Fibroblast of skin of right quadriceps (primary cell): ENCODE results near the gene DNAJC18.
"Not testable (repeated sequence)": the region's sequence is repeated elsewhere in the genome, so short reads cannot be mapped to it uniquely, and the experiment has no call there.

Experiments used
- DNase-seq: peaks from one replicate; pipeline ENCODE4 v3.0.0-alpha.2; 2013

The DNAJC18 gene

DNA sequence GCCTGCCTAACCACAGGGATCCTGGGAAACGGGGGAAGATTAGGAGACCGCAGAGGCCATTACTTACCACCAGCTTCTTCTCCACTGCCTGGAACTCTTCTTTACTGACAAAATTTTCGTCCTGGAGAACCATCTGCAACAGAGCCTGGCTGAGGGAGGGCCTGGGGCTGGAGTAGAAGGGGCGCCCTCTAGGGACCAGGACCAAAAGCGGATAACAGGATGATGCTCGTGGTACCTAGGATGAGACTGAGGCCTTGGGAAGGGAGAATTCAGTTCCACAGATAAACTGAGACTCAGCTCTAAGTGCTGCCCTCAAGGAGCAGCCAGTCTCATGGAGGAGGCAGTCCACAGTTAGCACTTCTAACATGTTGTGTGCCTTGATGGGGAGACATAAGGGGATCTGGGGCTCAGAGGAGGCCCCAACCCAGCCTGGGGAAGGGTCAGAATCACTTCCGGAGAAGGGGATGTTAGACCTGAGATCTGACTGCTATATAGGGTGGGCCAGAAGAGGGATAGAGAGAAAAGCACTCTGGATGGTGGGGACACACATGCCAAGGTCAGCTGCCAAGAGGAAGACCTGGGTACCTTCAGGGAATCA is 36.7 kb downstream of the DNAJC18 start:
- DNase-seq, result no peak

DNA sequence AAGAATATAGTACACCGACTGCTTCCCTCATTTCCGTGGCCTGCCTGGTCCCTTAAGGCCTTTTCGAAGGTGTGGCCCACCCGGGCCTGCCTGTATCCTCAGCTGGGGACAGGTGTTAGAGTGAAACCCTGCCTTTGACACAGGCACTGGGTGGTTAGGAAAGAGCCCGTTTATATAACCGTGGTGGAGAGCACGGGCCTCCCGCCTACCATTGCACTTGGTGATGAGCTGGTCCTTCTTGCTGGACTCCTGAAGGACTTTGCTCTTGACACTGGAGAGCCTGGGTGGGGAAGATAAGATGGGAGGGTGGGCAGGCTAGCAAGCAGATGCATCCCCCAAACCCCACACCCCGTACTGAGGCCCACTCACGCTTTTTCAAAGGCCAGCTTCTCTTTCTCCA is 37.8 kb downstream of the DNAJC18 start:
- no peak for DNase-seq

DNA sequence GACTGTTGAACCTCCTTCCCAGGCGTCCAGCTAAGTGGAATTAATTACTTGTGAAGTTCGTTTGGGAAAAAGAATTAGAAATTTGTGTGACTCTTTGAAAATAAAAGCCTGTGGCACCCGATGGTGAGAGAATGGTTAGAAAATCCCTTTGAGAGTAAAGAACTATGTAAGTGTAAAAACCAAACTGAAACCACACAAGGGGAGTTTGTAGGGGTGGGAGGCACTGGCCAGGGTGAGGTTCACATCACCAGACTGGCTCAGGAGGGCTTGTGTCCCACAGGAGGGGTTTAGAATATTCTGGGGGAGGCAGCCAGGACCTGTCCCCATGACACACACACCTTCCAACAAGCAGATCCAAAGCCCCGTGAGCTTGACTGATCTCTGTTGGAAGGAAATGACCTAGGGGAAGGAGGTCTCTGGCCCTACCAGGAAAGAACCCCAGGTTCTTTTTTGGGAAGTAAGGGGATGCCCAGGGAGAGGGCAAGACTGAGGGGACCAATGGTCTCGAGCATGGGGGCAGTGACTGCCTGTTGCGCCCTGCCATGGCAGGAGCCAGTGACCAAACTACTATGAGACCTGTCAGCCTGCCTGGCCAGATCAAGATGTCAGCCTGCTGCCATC is 39.7 kb downstream of the DNAJC18 start:
- DNase-seq, result no peak

DNA sequence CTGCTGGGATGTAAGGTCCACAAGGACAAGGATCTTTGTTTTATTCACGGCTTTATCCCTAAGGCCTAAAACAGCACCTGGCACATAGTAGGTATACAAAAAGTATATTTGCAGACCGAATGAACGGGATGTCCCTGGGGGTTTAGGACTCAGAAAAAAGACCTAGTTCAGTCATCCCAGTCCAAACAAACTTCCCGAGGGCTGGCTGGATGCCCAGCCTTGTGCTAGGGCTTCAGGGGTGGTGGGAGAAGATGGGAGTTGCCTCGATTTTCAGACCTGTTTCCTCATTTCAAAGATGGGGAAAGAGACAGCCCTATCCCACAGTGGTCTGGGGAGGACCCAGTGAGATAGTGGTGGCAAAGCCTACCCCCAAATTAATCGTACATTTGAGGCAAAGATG is 41.4 kb downstream of the DNAJC18 start:
- no peak for DNase-seq

DNA sequence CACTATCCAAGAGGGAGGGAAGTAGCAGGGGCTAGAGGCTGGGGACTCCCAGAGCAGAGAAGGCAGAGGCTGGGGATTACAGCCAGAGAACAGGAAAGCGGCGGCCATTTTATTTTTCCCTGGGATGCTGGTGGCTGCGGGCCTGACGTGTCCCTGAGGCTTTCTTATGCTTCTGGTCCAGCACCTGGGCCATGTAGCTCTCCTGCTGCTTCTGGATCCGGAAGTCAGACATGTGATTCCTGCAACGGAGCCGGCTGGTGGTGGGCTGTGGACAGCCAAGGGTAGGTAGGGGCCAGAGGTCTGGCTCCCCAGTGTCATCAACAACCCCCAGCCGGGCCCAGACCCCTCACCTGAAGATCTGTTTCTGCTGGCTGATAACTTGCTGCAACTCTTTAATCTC is 42.6 kb downstream of the DNAJC18 start:
- no peak for DNase-seq

DNA sequence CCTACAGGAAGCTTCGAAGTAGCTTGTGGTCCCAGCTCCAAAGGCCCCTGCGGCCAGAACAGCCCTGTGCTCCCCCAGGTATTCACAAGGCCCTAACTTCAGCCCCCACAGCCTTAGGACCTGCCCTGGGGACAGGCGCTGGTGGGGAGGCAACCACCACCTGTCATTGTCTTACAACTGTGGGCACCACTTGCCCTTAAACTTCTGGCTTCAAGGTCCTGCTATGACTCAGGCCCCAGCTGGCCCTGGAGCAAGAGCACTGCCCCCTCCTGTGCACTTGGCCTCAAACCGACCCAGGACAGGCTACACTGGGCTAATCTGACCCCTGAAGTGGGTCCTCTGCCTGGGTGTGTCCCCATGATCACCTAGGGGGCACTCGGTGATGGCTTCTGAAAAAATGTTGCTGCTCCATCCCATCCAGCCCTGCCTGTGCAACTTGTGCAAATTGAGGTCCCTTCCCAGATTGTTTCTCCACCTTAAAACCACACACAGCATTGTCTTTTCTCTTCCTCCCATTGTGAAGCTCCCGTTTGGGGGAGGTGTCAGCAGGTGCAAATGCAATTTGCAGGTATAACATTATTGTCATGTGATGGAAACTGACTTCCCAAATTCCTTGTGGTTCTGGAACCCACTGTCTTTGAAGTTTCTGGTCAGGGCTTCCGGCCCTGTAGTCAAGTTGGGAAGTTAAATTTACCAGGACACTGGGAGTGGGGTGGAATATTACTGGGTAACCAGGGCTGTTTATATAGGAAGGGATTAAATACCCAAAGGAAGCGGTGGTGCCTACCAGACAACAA is 43.3 kb downstream of the DNAJC18 start:
- DNase-seq, result no peak

DNA sequence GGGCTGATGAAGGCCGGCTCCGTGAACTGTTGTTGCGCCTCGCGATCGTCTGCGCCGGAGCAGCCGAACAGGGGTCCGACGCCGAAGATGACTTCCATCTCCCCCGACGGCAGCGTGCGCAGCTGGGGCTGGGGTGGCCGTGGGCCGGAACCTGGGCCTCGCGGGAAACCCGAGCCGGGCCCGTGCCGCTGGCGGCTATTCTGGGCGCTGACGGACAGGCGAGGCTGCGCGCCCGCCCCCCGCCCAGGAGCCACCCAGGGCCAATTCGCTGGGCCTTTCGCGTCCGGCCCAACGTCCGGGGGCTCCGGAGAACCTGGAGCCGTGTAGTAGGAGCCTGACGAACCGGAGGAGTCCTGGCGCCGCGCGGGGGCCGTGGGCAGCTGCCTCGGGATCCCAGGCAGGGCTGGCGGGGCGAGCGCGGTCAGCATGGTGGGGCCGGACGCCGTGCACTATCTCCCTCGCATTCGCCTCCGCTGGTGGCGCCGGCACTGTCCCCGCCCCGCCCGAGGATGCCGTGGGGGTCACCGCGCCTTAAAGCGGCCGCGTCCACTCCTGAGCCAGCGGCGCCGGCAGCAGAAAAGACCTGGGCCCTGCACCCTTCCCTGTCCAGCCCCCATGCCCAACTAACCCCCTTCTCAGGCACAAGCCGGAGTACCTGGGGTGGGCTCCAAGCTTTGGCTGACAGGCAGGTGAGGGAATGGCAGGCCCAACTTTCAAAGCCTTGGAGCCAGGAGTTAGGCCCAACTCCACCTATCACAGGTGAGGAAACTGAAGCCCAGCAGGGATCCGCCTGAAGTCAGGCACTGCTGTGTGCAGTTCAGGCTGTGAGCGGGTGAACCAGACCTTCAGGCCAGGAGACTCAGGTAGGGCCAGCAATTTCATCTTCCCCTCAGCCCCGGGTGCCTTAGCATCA is 44.4 kb downstream of the DNAJC18 start, which contains the start of gene PROB1:
Gene PROB1 (minus strand): TSS at position 451 of the 913 bp plus-strand sequence. CDS start 23 bp downstream, at position 428.
- DNase-seq, result no peak

DNA sequence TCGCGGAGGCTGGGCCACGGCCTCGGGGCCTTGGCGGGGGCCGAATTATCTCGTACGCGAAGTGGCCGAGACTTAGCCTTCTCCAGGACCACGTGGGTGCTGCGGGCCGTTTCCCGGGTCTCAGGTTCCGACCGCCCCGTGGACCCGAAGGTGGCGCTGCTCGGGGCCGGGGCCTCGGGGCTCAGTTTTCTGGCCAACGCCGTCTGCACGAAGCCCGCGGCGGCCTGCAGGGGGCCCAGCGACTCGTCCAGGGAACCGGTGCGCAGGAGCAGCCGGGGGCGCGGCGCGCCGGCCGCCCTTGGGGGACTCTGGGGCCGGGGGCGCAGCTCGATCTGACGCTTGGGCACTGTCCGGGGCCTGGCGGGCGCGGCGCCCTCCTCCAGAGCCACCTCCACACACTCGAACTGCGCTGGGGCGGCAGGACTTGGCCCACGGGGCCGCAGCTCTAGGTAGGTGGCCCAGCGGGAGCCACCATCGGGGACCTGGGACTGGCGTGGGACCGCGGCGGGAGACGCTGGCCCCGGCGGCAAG is 45.1 kb downstream of the DNAJC18 start:
- DNase-seq, result peak; percentile 35

DNA sequence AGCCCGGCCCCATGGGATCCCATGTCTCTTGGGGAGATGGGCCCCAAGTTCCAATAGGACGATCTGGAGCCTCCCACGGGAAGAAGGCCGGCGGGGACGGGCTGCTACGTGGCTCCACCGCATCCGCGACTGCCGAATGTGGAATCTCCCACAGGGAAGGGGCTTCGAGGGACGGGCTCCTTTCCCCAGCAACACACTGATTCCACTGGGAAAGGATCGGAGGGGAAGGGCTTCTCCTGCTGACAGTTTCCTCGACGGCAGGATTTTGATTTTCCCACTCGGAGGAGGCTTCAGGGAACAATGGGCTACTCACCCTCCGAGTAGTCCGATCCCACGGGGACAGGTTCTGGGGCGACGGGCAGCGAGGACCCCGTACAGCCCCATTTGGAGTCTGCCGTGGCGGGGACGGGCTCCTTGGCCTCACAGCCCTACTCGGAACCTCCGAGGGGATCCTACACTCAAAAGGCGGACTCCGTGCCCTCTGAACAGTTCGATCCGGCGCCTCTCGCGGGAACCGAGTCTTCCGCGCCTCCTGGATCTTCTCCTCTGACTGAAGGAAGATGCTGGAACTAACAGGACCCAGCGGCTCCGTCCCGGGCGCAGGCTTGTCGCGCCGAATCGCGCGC is 45.7 kb downstream of the DNAJC18 start:
- DNase-seq, result no peak

DNA sequence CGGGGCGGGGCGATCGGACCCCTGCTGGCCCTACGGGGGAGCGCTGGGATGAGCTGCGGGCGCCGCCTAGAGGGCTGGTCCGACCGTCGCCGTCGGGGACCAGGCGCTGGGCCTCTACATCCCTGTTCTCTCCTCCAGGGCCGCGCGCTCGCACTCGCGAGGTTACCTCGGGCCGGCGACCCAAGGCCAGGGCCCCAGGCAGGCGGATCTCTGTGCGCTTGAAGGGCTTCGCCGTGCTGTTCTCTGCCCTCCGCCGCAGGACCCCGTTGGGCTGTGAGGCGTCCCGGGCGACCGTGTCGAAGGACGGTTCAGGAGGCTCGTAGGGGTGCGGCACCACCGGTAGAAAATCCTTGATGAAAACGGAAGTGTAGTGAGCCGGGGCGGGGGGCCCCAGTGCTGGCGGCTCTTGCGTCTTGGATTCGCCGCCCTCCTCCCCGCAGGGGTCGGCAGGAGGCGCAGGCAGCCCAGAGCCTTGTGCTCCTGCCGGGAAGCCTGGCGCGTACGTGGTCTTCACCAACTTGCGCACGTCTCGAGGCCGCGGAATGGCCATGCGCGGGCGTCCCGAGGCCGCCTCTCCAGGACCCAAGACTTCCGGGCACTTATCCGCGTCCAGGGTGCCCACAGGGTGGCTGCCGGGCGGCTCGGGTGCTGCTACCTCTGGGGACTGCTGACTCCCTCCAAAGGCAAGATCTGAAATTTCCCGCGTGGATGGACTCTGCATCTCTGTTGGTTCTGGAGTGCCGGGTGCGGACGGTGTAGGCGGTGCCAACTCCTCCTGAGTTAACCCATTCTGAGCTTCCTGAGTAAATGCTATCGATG is 46.4 kb downstream of the DNAJC18 start:
- DNase-seq, result peak; percentile 63

DNA sequence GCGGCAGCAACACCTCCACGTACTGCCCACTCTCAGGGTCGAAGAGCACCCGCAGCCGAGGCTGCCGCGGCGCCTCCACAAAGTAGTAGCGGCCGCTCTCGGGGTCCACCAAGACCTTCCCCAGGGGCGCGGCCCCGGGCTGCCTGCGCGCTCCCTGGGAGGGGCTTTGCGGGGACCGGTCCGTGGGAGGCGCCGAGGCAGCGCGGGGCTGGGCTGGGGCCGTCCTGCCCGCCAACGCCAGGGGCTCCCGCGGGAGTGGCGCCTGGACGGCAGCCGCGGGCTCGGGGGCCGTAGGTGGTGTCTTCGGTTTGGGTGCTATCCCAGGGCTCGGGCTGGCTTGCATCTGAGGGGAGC is 47.0 kb downstream of the DNAJC18 start:
- DNase-seq, result no peak

DNA sequence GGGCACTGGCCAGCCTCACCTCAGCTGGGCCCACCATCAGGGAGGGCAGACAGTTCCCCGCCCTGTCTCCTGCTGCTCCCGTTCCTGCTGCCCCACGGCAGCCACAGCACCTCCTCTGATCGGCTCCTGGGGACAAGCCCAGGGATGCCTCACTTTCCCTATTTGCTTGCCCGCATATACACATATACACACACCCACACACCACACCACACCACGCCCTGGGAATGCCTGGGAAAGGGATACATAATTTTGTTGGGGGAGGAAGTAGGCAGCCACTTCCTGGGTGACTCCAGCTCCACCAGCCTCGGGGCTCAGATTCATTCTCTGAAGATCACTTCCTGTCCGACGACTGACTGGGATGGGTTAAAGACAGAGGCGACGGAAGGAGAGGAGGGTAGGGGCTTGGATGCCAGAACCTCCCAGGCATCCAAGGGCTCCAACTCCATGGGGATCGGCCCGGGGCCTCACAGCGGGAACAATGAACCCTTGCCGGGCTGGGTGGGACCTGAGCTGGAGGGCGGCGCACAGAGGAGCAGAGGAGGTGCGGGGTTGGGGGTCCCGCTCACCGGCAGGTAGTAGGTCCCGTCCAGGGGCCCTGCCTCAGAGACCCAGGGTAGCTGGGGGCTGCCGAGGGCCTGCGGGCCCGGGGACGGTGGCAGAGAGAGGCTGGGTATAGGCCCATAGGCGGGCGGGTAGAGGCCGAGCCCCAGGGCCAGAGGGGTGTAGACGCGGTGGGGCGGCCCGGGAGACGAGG is 47.6 kb downstream of the DNAJC18 start:
- DNase-seq, result peak; percentile 24

DNA sequence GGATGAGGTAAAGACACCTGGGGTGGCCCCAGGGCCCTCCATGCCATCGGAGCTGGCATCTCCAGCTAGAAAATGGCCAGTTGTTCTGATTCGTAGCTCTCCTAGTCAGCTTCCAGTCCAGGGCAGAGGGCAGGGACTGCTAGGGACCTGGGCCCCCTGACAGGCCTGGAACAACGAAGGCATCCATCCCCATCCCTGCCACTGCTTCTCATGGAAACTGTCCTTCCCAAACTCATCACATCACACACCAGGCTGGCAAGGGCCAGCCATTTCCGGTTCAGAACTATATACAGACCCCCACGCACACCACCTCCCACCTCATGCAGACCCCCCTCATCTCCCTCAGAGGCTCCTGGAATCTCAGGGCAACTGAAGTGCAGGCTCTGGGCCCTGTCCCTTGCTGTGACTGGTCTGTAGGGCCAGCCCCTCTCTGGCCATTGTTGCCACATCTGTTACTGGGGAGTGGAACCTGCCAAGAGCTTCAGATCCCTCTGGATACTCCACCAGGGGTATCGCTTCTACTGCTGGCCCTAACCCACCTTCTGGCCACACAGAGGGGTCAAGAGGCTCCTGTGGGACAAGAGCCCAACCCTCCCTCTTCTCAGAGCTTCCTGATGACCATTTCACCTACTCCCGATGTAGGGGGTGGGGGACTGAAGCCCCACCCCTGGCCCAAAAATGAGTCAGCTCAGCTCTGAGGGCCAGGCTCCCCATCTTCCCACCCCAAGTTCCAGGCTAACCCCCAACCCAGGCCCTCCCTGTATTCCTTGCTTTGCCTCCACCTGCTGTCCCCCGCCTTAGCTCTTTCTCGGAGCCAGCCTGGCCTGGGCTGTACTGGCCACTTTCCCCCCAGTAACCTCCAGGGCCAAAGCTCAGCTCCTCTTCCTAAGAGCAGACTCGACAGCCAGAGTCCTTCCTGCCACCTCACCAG is 48.4 kb downstream of the DNAJC18 start:
- no peak for DNase-seq

DNA sequence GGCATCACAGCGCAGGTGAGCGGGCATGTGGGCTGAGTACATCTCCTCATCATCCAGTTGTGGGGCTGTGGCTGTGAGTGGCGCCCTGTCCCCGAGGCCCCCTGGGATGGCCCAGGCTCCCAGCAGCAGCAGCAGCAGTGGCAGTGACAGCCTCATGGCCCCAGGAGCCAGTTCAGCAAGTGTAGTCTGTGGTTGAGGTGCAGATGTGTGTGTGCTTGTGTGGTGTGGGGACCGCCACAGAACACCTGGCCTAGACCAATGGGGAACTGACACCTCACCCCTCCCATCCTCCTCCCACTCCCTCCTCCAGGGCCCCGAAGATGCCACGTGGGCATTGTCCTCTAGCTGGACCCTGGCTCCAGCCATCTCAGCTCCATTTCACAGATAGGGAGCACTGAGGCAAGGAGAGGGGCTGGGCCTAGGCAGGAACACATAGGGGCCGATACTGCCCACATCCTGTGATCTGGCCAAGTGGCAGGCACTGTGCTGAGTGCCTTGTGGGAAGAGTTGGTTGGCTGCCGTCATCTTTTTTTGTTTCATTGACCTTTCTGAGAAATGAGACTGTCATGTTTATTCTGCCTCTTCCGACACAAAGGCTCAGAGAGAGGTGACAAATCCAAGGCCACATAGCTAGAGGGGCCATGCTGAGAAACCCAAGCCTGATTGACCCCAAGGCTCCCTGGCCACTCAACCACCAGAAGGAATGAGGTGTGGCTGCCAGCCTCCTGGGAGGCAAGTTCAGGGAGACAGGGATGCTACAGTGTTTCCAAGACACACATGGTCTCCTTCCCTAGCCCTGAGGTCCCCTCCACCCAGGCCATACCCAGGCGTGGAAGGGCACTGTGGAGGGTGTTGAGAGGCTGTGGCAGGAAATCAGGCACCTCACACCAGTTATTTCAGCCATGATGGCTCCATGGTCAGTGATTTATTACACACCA is 49.4 kb downstream of the DNAJC18 start, which contains the start of gene MZB1:
Gene MZB1 (minus strand): TSS at position 213 of the 938 bp plus-strand sequence. CDS start 57 bp downstream, at position 156.
- no peak for DNase-seq

DNA sequence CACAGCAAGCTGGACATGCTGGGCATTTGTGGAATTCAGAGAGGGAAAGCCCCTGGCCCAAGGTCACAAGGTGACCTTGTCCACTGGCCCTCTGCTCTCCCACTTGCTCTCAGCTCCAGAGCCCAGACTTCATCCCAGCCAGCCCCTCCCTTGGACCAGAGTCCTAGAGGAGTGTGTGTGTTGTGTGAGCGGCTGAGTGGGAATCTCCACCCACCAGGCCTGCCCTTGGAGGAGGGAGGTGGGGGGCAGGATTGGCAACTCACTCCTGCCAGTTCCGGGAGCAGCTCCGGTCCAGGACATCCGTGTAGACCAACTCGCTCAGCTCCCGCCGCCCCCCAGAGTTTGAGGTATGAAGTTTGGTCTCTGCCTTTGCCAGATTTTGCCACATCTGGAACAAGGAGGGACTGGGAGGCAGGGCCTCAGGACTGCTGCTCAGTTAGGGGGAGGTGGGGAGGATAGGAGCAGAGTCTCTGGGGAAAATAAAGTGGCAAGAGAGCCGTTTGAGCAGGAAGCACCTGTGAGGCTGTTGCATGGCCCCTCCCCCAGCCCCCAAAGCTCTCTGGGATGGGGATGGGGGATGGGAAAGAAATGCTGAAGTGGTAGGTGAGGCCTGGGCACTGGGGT is 51.0 kb downstream of the DNAJC18 start:
- DNase-seq, result peak; percentile 28

DNA sequence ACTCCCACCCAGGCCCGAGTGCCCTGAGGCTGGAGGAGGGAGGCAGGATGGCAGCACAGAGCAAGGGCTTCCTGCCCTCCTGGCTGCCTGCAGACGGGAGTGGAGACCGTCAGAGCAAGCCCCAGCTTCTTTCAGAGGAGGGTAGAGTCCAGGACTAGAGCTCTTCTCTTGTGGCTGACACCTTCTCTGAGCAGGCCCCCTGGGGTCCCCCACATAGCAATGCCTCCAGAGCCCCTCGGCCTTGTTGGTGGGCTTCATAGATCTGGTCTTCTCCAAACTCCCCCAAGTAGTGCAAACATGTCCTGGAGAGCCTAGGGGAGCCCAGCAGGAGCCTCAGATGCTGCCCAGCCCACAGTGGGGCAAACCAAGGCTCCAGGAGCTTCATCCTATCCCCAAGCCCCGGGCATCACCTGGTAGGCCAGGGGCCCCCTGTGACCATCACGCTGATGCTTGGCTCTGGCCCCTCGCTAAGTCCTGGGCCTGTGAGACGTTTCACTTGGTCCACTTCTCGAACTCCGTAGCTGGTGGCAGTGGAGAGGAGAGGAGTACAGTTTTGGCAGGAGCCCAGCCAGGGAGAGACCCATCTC is 51.6 kb downstream of the DNAJC18 start:
- no peak for DNase-seq

DNA sequence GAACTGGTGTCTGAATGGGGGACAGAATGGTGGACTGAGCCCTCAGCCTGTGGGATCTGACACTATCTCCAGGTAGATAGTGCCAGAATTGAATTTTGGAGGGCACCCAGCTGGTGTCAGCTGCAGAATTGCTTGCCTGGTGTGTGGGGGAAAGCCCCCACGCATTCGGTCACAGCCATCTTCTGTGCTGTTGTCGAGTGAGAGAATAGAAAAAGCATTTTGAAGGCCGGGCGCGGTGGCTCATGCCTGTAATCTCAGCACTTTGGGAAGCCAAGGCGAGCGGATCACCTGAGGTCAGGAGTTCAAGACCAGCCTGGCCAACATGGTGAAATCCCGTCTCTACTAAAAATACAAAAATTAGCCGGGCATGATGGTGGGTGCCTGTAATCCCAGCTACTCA is 52.4 kb downstream of the DNAJC18 start:
- not testable (repeated sequence) for DNase-seq
